Gastrocnemius medialis (tissue), 4 donors: ENCODE results near the gene INSRR. TPM values are rescaled to one million over a fixed set of nuclear protein-coding genes. Genes with fewer than 3 reads are reported as not detected.

ENCODE experiments used
- ATAC-seq, 2 donors: fragments of 150-250 bp; one replicate each; pipeline ENCODE4 v1.9.1; 2016
- DNase-seq, 2 donors: peaks; one replicate each; pipeline ENCODE4 v3.0.0-alpha.2; 2019
- H3K27ac ChIP-seq, 4 donors: fragments of 200-600 bp; sonication (generic); 1 replicate in 1 of 4; 2 replicates in 3 of 4; pipeline ENCODE4 v1.5.1; 2016 to 2018; ENCODE audit warnings: mild to moderate bottlenecking in 2 of 4, moderate library complexity in 1 of 4
- H3K27me3 ChIP-seq, 3 donors: fragments of 200-600 bp; sonication (generic) in 2 of 3; 1 replicate in 1 of 3; 2 replicates in 2 of 3; pipeline versions ENCODE4 v1.5.1 to v1.6.0; 2016 to 2019; ENCODE audit warnings: mild to moderate bottlenecking in 1 of 3, moderate library complexity in 1 of 3
- H3K36me3 ChIP-seq, 2 donors: fragments of 200-600 bp; sonication (generic) in 1 of 2; one replicate each; pipeline ENCODE4 v1.5.1; 2017 to 2018
- H3K4me1 ChIP-seq, 2 donors: fragments of 200-600 bp; sonication (generic) in 1 of 2; one replicate each; pipeline ENCODE4 v1.5.1; 2016 to 2017; ENCODE audit warnings: mild to moderate bottlenecking in 2 of 2
- H3K4me3 ChIP-seq, 4 donors: fragments of 200-600 bp; sonication (generic) in 3 of 4; 1 replicate in 1 of 4; 2 replicates in 3 of 4; pipeline ENCODE4 v1.5.1; 2016 to 2019; ENCODE audit warnings: mild to moderate bottlenecking in 2 of 4
- H3K9me3 ChIP-seq, 3 donors: fragments of 200-600 bp; sonication (generic) in 2 of 3; 1 replicate in 1 of 3; 2 replicates in 2 of 3; pipeline ENCODE4 v1.5.1; 2016 to 2019
- CTCF ChIP-seq, 5 experiments: fragments of 450-650 bp in 3 of 5; fragments of 200-600 bp in 2 of 5; sonication (generic) in 2 of 5; IDR thresholded peaks in 4 of 5; conservative IDR thresholded peaks in 1 of 5; 1 replicate in 4 of 5; 2 replicates in 1 of 5; pipeline ENCODE4 v1.5.1; 2016 to 2019; ENCODE audit warnings: antibody characterized with exemption in 5 of 5, mild to moderate bottlenecking in 3 of 5, moderate library complexity in 3 of 5
- POLR2A ChIP-seq, 2 donors: fragments of 450-650 bp; IDR thresholded peaks; one replicate each; pipeline ENCODE4 v1.6.1; 2017; ENCODE audit warnings: antibody characterized with exemption in 2 of 2, mild to moderate bottlenecking in 2 of 2, moderate library complexity in 2 of 2
- in situ Hi-C, 4 donors: fragments of 200-750 bp; cut with MboI; loops; one replicate each; pipeline versions ENCODE4 v1.15.0 to v1.8.0; 2017; ENCODE audit warnings: low sequenced_read_pairs in 4 of 4
- intact Hi-C: fragments of 100-400 bp; cut with DNase I; formaldehyde crosslinking; loops from one replicate; pipeline ENCODE4 v1.15.1; 2023; ENCODE audit warnings: low total_unique reads
- total RNA-seq, 4 donors: library from RNA; depleted of rRNA; stranded (reverse); fragments of >200 nt; gene quantifications; one replicate each; pipeline versions ENCODE4 v1.1.0 to v1.2.3, GENCODE V29; 2016

The INSRR gene
- total RNA-seq, 4 donors from 2014 or later = not detected

GRCh38 chr1:156828400-156829124 lies 30.4 kb downstream of the INSRR start:
- ATAC-seq (no peak), DNase-seq (no peak)
- no peaks in the 10 kb centered on the region for H3K9me3 ChIP-seq
- H3K36me3 ChIP-seq = no peaks in the 10 kb centered on the region
- H3K4me3 ChIP-seq = no peak overlapping the region
- TF ChIP-seq POLR2A (IDR thresholded peaks at IDR 0.05) (no peak), CTCF (IDR thresholded peaks at IDR 0.05 in 4 of 5, conservative IDR thresholded peaks at IDR 0.05 in 1 of 5) (no peak)
- intact Hi-C loops = no loop called here
- no peaks in the 10 kb centered on the region for H3K4me1 ChIP-seq
- no peak overlapping the region for H3K27ac ChIP-seq
- in situ Hi-C loops = no loop called here
- no peaks in the 10 kb centered on the region for H3K27me3 ChIP-seq

- intact Hi-C loops = no loop called here
- no peak for ATAC-seq
- in situ Hi-C loops = no loop called here
These were observed 32.3 kb downstream of the INSRR start for GRCh38 chr1:156826630-156827029.

GRCh38 chr1:156823210-156823790 lies 35.6 kb downstream of the INSRR start:
- H3K27me3 ChIP-seq = peaks cover 0 to 3% (median 0%) of the 10 kb centered on the region in 3 donors
- in situ Hi-C loops = no loop called here
- H3K27ac ChIP-seq = no peak overlapping the region
- no peaks in the 10 kb centered on the region for H3K36me3 ChIP-seq
- DNase-seq = no peak
- intact Hi-C loops = no loop called here
- no peak for ATAC-seq
- no peaks in the 10 kb centered on the region for H3K9me3 ChIP-seq
- no peak overlapping the region for H3K4me3 ChIP-seq
- H3K4me1 ChIP-seq = no peaks in the 10 kb centered on the region
- TF ChIP-seq CTCF (IDR thresholded peaks at IDR 0.05 in 4 of 5, conservative IDR thresholded peaks at IDR 0.05 in 1 of 5) (no peak), POLR2A (IDR thresholded peaks at IDR 0.05) (no peak)

More at GRCh38 chr1:156826630-156827029, 32.3 kb downstream of the INSRR start:
- no peak overlapping the region for H3K4me3 ChIP-seq
- no peaks in the 10 kb centered on the region for H3K4me1 ChIP-seq
- DNase-seq = no peak
- H3K9me3 ChIP-seq = no peaks in the 10 kb centered on the region
- no peak overlapping the region for H3K27ac ChIP-seq
- H3K27me3 ChIP-seq = peaks cover 0 to 1% (median 0%) of the 10 kb centered on the region in 3 donors
- no peaks in the 10 kb centered on the region for H3K36me3 ChIP-seq
- no peak for TF ChIP-seq POLR2A (IDR thresholded peaks at IDR 0.05)
- TF ChIP-seq CTCF (IDR thresholded peaks at IDR 0.05 in 4 of 5, conservative IDR thresholded peaks at IDR 0.05 in 1 of 5) = no peak

GRCh38 chr1:156822680-156823079 lies 36.2 kb downstream of the INSRR start:
- in situ Hi-C loops = no loop called here

More at GRCh38 chr1:156822680-156823079, 36.2 kb downstream of the INSRR start:
- no peak for ATAC-seq
- intact Hi-C loops = no loop called here
- DNase-seq = no peak
- peaks cover 0 to 3% (median 0%) of the 10 kb centered on the region in 3 donors for H3K27me3 ChIP-seq
- no peaks in the 10 kb centered on the region for H3K9me3 ChIP-seq
- H3K36me3 ChIP-seq = no peaks in the 10 kb centered on the region
- no peak overlapping the region for H3K4me3 ChIP-seq
- no peak overlapping the region for H3K27ac ChIP-seq
- no peaks in the 10 kb centered on the region for H3K4me1 ChIP-seq
- TF ChIP-seq POLR2A (IDR thresholded peaks at IDR 0.05) = no peak
- no peak for TF ChIP-seq CTCF (IDR thresholded peaks at IDR 0.05 in 4 of 5, conservative IDR thresholded peaks at IDR 0.05 in 1 of 5)
